GM23248 (cell line): Measurements from ENCODE around the gene MYOM3.

Experiments used
- EZH2 ChIP-seq: fragments of 200-600 bp; sonication (generic); IDR thresholded peaks from 2 replicates; pipeline ENCODE4 v1.6.1; 2018; ENCODE audit warnings: antibody characterized with exemption, mild to moderate bottlenecking; ENCODE audit not compliant: insufficient read depth, poor library complexity, severe bottlenecking
- EZH2phosphoT487 ChIP-seq: fragments of 200-600 bp; sonication (generic); IDR thresholded peaks from 2 replicates; pipeline ENCODE4 v1.6.1; 2018; ENCODE audit warnings: antibody characterized with exemption, moderate library complexity, mild to moderate bottlenecking, low read depth; ENCODE audit not compliant: insufficient read depth

- no peak for TF ChIP-seq EZH2
- no peak for TF ChIP-seq EZH2phosphoT487
Measured at GRCh38 chr1:24094554-24094953, 17.4 kb downstream of the MYOM3 start.
